Stomach smooth muscle (tissue), 2 donors: ENCODE data around the gene ADK.
A peak's percentile ranks its signal among the peaks of the same experiment; 100 is the strongest.
"Not testable (repeated sequence)": the region's sequence is repeated elsewhere in the genome, so short reads cannot be mapped to it uniquely, and the experiment has no call there.

Experiments used
- H3K27ac ChIP-seq: one replicate; pipeline ENCODE4 v1.7.0; 2013; ENCODE audit warnings: mild to moderate bottlenecking, low read length, inconsistent platforms
- H3K27me3 ChIP-seq, 2 donors: one replicate each; pipeline ENCODE4 v1.7.0; 2013; ENCODE audit warnings: low read length in 2 of 2; ENCODE audit not compliant: insufficient read depth in 2 of 2, control insufficient read depth in 1 of 2
- H3K36me3 ChIP-seq, 2 donors: one replicate each; pipeline ENCODE4 v1.7.0; 2013; ENCODE audit warnings: low read length in 2 of 2; ENCODE audit not compliant: control insufficient read depth in 2 of 2, insufficient read depth in 2 of 2
- H3K4me1 ChIP-seq: one replicate; pipeline ENCODE4 v1.7.0; 2013; ENCODE audit warnings: low read length; ENCODE audit not compliant: control insufficient read depth, insufficient read depth
- H3K4me3 ChIP-seq, 2 donors: one replicate each; pipeline ENCODE4 v1.7.0; 2013; ENCODE audit warnings: low read length in 2 of 2
- H3K9ac ChIP-seq, 2 donors: one replicate each; pipeline ENCODE4 v1.7.0; 2013; ENCODE audit warnings: low read length in 2 of 2, mild to moderate bottlenecking in 1 of 2
- H3K9me3 ChIP-seq, 2 donors: one replicate each; pipeline ENCODE4 v1.7.0; 2013; ENCODE audit warnings: low read length in 2 of 2; ENCODE audit not compliant: control insufficient read depth in 2 of 2
- donor health status: healthy.
- donor health status: Pancreatic carcinoma.

ADK gene

GRCh38 chr10:74568896-74569295 is 417.9 kb downstream of the ADK start:
- H3K27ac ChIP-seq, H3K9me3 ChIP-seq, H3K4me3 ChIP-seq, H3K27me3 ChIP-seq, H3K4me1 ChIP-seq, H3K36me3 ChIP-seq, H3K9ac ChIP-seq: not testable (repeated sequence)

DNA sequence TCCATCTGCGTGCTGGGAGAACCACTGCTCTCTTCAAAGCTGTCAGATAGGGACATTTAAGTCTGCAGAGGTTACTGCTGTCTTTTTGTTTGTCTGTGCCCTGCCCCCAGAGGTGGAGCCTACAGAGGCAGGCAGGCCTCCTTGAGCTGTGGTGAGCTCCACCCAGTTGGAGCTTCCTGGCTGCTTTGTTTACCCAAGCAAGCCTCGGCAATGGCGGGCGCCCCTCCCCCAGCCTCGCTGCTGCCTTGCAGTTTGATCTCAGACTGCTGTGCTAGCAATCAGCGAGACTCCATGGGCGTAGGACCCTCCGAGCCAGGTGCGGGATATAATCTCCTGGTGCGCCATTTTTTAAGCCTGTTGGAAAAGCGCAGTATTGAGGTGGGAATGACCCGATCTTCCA is 422.5 kb downstream of the ADK start:
- not testable (repeated sequence) for H3K36me3 ChIP-seq, H3K9me3 ChIP-seq, H3K27me3 ChIP-seq, H3K9ac ChIP-seq, H3K4me1 ChIP-seq, H3K4me3 ChIP-seq, H3K27ac ChIP-seq

- Histone ChIP-seq H3K9ac (no peak overlapping the region), H3K36me3 (no peaks in the 10 kb centered on the region), H3K27me3 (no peaks in the 10 kb centered on the region), H3K4me3 (no peak overlapping the region), H3K4me1 (no peaks in the 10 kb centered on the region), H3K27ac (no peak overlapping the region), H3K9me3 (no peaks in the 10 kb centered on the region)
Measured at GRCh38 chr10:74575191-74575720, 424.2 kb downstream of the ADK start.

GRCh38 chr10:74575912-74576311 is 424.9 kb downstream of the ADK start:
- H3K27me3 ChIP-seq: no peaks in the 10 kb centered on the region
- H3K4me1 ChIP-seq: no peaks in the 10 kb centered on the region
- no peaks in the 10 kb centered on the region for H3K9me3 ChIP-seq
- no peak overlapping the region for H3K9ac ChIP-seq
- H3K27ac ChIP-seq: no peak overlapping the region
- no peaks in the 10 kb centered on the region for H3K36me3 ChIP-seq
- H3K4me3 ChIP-seq: no peak overlapping the region

DNA sequence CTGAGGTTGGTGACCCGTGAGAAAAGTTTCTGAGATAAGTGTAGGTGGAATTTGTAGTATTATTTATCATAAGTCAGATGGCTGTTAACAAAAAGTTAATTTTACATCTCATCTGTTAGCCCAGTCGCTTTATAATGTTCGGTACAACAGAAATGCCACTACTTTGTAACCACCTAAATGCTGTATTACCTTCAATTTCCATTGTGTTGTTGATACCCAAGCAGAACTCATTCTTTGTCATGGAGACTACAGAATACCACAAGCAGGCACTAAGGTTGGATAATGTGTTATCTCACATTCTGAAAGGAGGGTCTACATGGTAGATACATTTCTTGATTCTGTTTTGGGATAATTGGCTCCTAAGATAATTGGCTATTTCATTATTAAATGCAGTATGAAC is 425.6 kb downstream of the ADK start:
- Histone ChIP-seq H3K4me3 (no peak overlapping the region), H3K27ac (no peak overlapping the region), H3K9ac (no peak overlapping the region), H3K27me3 (no peaks in the 10 kb centered on the region), H3K36me3 (no peaks in the 10 kb centered on the region), H3K4me1 (no peaks in the 10 kb centered on the region), H3K9me3 (no peaks in the 10 kb centered on the region)

GRCh38 chr10:74580438-74580837 is 429.4 kb downstream of the ADK start:
- H3K4me3 ChIP-seq, H3K27ac ChIP-seq, H3K36me3 ChIP-seq, H3K9ac ChIP-seq, H3K27me3 ChIP-seq, H3K9me3 ChIP-seq, H3K4me1 ChIP-seq: not testable (repeated sequence)

- Histone ChIP-seq H3K9ac (no peak overlapping the region), H3K36me3 (no peaks in the 10 kb centered on the region), H3K27me3 (no peaks in the 10 kb centered on the region), H3K4me1 (no peaks in the 10 kb centered on the region), H3K4me3 (no peak overlapping the region), H3K27ac (no peak overlapping the region), H3K9me3 (no peaks in the 10 kb centered on the region)
Measured at GRCh38 chr10:74582566-74582965, 431.5 kb downstream of the ADK start.

DNA sequence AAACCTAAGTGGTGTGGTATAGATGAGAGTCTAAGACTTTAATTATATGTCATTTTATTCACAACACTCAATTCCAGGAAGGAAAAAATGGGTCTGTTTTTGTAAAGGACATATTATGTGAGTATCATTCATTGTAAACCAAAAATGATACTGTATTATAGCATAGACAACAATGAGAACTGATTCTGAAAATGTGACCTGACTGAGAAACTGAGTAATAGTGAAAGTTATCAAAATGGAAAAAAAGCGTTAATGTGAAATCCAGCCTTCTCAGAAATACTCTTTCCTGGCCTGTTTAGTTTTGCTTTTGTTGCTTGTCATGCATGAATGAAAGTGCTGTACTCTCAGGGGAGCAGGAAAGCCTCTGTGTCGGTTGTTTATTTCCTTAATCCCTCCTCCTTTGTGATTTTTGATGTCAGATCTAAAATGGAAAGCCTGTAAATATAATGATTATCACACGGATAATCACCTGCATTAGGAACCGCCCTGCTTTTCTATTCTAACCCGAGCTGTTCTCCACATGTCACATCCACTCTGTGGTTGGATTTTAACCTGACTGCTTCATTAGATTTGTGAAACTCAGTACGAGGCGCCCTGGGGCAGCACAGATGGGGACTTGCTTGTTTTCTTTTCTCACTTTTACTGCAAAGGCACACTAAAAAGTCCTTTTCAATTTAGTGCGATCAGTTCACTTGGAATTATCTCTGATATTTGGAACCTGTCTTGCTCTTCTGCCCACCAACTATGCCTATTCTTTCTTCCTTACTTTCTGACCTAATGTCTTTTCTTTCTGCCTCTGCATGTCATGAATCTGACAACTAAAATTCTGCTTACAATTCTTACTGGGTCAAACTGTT is 434.4 kb downstream of the ADK start:
- H3K27ac ChIP-seq: peak overlapping the region; percentile 56
- H3K27me3 ChIP-seq: no peaks in the 10 kb centered on the region
- H3K36me3 ChIP-seq: no peaks in the 10 kb centered on the region
- H3K4me1 ChIP-seq: peaks cover 8% of the 10 kb centered on the region
- H3K4me3 ChIP-seq: peak overlapping the region; percentile 0 to 15
- H3K9me3 ChIP-seq: no peaks in the 10 kb centered on the region
- H3K9ac ChIP-seq: peak overlapping the region; percentile 4 to 6

GRCh38 chr10:74586088-74586585 is 435.1 kb downstream of the ADK start:
- no peaks in the 10 kb centered on the region for H3K36me3 ChIP-seq
- peak overlapping the region in 1 of 2 donors; percentile 15 for H3K4me3 ChIP-seq
- no peak overlapping the region for H3K9ac ChIP-seq
- H3K27me3 ChIP-seq: no peaks in the 10 kb centered on the region
- H3K27ac ChIP-seq: peak overlapping the region; percentile 56
- peaks cover 8% of the 10 kb centered on the region for H3K4me1 ChIP-seq
- no peaks in the 10 kb centered on the region for H3K9me3 ChIP-seq

DNA sequence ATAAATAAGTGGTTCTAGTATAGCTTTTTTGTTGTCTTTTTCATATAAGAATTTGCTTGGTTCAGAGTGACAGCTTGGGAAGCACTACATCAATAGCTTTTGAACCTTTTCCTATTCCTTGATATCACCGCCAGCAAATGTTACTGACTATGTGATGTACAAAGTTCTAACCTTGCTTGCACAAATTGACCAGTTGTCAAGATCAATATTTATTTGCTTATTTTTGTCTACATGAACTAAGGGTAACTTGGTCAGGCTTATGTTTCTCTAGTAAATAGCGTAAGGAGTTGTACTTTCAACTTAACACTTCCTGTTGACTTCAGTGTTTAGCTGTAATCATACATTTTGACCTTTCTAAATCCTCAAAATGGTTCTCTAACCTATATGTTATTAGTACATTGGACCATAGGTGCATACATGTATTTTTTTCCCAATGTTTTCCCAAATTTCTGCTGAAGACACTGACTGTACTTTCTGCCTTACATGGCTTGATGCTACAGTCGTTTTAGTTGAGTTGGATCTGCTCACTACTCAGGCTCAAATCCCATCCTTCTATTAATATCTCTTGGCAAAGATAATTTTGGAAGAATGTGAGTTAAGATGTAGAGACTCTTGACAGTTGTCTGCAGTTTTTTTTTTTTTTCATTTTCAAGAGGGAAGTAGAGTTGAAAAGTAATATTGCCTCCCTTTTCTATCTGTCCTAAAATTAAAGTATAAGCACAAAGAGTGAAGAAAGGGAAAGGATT is 436.3 kb downstream of the ADK start:
- Histone ChIP-seq H3K9me3 (no peaks in the 10 kb centered on the region), H3K36me3 (no peaks in the 10 kb centered on the region), H3K27me3 (no peaks in the 10 kb centered on the region), H3K4me3 (peak overlapping the region in 1 of 2 donors; percentile 26), H3K4me1 (peaks cover 8% of the 10 kb centered on the region), H3K27ac (no peak overlapping the region), H3K9ac (no peak overlapping the region)
